GM21390 (cell line): Measurements from ENCODE around the gene EED.
"Not testable (repeated sequence)": the region's sequence is repeated elsewhere in the genome, so short reads cannot be mapped to it uniquely, and the experiment has no call there.

Source experiments
- ATAC-seq: cut with Tn5 transposase; IDR thresholded peaks from one replicate; pipeline ENCODE4 v1.9.1; 2021; ENCODE audit not compliant: unreplicated experiment

EED gene

DNA sequence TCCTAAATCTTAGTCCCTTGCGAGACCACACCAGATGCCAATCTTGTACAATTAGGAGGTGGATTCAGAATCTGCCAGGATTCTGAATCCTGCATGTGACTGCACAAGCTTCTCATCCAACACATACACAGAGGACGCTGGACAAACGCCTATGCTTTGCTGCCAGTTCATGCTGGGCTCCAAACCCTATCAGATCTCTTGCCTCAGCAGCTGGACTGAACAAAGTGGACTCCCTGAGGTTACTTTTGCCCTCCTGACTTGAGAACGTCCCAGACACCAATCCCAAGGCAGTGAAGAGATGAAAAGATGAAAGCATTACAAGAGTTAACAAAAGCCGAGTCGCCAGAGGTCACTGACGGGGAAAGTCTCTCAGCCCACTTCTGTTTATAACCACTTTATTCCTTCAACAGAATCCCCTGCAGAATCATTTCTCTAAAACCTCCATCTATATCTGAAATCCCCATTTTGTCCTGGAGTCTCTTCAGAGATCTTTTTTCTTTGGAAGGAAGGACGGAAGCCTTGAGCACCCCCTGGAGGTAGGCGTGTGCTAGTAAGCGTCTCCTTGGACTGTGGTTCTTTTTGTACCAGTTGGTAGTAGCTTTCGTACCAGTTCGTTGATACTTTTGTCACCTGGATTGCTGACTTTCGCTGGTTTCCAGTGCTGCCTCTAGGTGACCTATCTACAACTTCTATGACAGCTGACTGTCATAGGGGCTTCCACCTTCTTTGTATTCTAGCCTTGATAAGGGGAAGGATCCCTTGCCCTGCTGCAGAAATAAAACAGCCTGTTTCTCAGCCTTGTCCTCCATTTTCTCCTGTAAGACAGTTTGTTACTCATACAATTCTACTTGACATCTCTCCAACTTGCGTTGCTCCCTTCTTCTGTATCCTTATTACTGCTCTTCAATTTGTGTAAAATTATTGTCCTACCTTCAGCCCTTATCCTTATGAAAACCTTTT lies 26.1 kb upstream of the EED start:
- peak; percentile 38 for ATAC-seq

DNA sequence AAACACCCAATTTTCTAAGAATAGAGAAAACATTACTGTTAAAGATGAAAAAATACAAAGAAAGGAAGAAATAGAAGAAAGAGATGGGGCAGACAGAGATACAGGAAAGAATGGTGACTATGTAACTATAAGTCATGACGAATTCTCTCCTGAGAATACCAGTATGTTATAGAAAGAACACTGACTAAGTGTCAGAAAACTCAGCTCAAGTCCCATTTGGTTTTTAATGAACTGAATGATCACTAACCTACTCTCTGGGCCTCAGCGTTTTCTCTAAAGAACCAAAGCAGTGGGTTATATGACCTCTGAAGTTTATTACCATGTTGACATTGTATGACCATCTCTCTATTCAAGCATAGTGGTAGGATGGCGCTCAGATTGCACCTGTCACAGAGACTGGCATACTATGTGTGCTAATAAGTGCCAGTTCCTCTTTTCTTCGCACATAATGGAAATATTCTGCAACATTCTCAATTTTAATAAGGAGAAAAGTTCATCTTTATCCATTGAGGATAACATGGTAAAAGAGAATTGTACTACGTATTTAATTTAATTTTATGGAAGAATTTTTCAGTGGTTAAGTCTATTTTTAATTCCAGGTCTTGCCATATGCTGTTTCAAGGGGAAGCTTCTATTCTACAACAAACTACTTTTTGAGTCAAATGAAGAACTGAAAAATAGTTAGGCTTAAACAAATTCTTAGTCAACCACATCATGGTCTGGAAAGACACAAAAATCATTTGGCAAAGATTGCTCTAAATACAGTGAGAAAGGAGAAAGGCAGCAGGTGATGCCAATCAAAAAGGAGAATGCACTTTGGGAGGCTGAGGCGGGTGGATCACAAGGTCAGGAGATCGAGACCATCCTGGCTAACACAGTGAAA lies 25.0 kb upstream of the EED start:
- peak; percentile 65 for ATAC-seq

DNA sequence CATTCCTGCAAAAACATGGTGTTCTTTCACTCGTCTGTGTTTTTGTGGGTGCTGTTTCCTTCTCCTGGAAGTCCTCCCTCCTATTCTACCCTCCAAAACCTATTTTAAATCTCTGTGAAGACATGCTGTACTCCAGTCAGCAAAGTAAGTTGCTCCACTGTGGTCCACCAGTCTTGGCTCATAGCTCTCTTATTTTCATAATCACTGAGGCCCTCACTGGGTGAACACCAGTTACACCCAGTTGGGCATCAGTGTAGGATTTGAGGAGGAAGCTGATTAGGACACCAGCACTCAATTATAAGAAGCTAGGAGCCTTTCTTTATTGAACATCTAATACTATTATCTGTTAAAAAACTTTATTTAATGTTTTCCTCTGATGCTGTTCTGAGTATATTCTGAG lies 23.9 kb upstream of the EED start:
- ATAC-seq: no peak

DNA sequence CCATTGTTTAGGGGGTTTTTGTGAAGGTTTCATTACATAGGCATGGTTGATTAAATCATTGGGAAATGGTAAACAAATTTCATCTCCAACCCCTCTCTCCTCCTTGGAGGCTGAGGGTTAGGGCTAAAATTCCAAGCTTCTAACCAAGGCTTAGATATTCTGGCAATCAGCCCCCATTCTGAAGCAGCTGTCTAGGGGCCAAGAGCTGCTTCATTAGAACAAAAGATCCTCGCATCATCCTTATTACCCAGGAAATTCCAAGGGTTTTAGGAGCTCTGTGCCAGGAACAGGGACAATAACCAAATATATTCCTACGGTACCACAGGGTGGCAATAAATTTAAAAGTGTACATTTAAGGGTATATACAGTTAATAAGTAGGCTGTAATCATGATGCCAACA lies 22.5 kb upstream of the EED start:
- no peak for ATAC-seq

DNA sequence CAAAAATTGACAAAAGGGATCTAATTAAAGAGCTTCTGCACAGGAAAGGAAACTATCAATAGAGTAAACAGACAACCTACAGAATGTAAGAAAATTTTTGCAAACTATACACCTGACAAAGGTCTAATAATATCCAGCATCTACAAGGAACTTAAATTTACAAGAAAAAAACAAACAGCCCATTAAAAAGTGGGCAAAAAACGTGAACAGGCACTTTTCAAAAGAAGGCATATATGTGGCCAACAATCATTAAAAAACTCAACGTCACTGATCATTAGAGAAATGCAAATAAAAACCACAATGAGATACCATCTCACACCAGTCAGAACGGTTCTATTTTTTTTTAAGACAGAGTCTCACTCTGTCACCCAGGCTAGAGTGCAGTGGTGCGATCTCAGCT lies 20.0 kb upstream of the EED start:
- ATAC-seq: not testable (repeated sequence)

DNA sequence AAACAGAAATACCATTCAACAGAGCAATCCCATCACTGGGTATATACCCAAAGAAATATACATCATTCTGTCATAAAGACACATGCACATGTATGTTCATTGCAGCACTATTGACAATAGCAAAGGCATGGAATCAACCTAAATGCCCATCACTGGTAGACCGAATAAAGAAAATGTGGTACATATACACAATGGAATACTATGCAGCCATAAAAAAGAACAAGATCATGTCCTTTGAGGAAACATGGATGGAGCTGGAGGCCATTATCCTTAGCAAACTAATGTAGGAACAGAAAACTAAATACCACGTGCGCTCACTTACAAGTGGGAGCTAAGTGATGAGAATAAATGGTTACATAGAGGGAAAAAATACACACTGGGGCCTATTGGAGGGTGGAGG lies 19.2 kb upstream of the EED start:
- not testable (repeated sequence) for ATAC-seq

DNA sequence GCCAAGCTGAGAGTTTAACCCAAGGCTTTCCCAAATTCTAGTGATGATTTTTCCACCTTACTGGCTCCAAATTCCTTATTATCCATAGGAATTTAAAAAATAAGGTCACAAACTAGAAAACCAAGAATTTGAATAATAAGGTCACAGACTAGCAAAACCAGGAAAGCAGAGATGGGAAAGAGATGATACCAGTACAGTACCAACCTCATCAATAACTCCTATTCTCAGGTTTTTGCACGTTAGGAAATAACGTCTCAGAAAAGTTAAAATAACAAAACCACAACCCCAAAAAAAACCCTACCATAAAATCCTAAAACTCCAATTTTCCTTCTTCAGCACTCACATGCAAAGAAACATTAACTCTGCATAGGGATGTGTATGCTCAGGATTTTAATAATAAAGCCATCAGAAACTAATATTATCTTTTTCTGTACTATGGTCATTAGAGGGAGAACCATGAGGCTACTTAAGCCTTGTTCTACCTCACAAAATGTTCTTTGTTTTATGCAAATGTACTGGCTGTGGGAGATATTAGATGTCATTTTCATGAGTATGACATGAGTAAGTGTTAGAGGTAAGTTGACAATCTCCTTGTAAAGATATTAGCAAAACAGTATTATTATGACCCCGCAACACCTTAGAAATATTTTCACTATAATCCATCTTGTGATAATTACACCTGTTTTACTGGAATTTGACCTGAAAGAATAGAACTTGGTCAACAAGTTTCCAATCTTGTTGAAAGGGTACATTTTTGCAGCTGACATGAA lies 16.1 kb upstream of the EED start:
- ATAC-seq: peak; percentile 67

DNA sequence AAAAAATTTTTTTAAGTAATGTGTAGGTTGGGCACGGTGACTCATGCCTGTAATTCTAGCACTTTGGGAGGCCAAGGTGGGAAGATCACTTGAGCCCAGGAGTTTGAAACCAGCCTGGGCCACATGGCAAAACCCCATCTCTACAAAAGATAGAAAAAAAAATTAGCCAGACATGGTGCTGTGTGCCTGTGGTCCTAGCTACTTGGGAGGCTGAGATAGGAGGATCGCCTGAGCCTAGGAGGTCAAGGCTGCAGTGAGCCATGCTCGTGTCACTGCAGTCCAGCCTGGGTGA lies 15.6 kb upstream of the EED start:
- ATAC-seq: peak; percentile 35

DNA sequence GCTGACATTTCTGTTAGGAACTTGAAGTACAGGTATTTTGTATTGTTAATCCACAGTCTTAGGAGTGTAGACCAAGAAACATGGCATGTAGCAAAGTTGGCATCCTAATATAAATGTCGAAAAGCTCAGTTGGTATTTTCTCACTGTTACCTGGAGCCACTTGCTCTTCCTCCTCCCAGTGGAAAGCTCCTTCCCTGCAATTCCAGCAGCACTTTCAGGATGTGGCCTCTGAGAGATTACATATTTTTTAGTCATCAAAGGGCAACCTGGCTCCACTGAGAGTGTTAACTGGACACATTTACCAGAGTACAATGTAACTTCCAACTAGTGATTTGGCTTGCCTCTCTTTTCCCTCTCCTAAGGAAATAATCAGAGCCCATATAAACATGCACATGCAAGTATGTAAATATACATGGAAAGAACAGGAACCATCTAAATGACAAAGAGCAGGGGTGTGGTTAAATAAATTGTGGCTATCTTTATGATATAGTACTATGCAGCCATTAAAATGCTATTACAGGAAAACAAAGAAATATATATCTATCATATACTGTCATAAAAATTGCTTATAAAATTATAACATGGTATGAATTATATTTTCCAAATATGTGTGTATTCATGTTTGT lies 14.3 kb upstream of the EED start:
- no peak for ATAC-seq

DNA sequence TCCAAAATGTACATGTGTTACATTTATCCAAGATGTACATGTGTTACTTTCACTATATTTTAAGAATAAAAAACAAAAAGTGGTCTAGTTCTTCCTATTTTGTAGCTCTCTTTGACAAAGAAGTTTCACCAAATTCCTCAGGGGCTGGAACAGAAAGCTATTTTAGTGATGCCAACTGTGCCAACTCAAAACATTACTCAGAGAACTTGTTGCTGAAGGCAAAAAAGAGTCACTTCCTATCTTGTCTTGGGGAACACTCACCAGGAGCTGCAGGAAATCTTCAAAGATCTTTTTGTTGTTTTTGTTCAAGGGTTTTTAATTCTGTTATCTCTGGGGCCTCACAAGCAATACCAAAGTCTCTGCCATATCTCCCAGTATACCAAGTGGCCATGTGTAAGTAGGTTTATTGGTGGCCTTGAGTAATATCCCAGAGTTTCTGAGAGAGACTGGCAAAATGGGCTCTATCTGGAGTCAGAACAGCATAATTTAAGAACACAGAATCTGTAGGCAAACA lies 13.6 kb upstream of the EED start:
- ATAC-seq: no peak

DNA sequence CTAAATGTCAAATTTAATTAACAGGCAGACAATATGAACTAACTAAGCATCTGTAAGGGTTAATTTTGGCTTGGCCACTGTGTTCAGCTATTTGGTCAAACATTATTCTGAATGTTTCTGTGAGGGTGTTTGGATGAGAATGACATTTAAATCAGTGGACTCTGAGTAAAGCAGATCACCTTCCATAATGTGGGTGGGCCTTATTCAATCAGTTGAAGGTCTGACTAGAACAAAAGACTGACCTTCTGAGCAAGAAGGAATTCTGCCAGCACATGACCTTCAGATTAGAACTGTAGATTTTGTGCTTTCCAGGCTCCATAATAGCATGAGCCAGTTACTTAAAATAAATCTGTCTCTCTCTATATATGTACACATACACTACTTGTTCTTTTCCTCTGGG lies 12.0 kb upstream of the EED start:
- no peak for ATAC-seq

DNA sequence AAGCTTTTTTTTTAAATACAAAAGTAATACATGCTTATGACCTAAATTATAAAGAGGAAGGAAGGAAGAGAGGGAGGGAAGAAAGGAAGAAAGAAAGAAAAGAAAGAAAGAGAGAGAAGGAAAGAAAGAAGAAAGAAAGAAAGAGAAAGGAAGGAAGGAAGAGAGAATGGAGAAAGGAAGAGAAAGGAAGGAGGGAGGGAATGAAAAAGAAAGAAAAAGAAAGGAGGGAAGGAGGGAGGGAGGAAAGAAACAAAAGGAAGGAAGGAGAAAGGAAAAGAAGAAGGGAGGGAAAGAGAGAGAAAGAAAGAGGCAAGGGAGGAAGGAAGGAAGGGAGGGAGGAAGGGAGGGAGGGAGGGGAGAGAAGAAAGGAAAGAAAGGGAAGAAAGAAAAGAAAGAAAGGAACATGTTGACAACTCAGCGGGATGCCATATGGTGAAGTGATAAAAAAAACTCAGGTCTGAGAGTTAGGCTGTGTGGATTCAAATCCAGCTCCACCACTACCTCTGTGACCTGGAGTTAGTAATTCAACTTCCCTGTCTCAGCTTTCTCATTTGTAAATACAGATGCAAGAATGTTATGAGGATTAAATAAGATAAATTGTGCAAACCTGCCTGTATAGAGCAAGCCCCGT lies 9.6 kb upstream of the EED start:
- ATAC-seq: no peak

DNA sequence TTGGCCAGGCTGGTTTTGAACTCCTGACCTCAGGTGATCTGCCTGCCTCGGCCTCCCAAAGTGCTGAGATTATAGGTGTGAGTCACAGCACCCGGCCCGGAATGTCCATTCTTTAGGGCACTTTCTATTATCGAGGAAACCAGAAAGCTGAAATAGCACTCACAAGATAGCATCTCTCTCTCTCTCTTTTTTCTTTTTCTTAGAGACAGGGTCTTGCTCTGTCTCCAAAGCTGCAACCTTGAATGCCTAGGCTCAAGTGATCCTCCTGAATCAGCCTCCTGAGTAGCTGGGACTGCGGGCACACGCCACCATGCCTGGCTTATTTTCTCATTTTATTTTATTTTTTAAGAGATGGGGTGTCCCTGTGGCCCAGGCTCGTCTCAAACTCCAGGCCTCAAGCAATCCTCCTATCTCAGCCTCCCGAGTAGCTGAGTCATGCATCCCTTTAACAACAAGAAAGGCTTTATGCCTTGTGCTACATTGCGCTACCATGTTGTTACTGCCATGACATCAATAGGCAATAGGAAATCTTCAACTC lies 7.2 kb upstream of the EED start:
- no peak for ATAC-seq

DNA sequence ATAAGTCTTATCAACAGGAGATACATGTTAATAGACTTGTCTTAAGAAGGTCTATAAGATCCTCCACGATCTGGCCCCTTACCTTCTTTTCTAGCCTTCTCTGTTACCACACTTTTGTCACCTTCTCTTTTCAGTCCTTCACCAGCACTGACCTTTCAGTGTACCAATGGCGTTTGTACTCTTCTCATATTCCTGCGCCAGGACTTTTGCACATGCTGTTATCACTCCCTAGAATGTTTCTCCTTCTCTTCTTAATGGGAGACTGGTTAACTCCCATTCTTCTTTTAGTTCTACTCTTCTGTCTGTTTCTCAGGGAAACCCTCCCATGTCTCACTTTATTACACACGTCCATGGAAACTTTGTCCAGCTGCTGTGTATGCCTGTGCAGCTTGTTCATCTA lies 4.4 kb upstream of the EED start:
- no peak for ATAC-seq

DNA sequence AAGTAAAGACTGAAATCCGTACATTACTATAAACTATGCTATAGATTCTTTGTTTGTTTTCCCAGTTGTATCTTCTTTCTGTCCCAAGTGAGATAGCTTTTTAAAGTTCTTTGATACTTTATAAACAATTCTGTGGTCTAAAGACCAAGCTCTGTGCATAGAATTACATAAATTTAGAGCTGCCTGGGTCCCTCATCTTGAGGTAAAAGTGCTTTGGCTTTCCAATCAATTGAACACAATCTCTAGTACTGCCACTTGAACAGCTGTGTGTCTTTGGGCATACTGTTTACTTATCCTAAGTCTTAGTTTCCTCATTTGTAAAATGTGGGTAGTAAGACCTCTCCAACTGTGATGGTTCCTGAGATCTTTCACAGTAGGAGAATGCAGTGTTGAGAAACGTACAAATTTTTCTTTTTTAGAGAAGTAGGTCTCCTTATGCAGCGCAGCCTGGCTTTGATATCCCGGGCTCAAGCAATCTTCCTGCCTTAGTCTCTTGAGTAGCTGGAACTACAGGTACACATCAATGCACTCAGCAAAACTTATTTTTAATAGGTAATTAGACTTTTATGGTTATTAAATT lies 2.5 kb upstream of the EED start:
- ATAC-seq: no peak

DNA sequence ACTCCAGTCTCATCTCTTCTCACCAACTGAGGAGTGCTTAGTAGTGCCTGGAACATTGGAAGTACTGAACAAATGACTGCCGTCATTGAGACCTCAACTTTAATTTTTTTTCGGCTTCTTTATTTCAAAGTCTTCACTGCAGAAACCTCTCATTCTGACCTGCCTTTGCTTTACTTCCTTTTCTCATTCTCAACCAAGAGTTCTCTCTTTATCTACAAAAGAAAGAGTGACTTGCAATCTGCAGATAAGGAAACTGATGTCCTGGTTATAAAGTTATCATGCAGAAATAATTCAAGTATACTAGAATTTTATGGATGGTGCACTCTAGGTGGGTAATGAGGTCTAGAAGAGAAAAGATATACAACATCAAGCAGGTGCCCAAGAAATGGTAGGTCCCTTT lies 1.2 kb upstream of the EED start:
- ATAC-seq: no peak

DNA sequence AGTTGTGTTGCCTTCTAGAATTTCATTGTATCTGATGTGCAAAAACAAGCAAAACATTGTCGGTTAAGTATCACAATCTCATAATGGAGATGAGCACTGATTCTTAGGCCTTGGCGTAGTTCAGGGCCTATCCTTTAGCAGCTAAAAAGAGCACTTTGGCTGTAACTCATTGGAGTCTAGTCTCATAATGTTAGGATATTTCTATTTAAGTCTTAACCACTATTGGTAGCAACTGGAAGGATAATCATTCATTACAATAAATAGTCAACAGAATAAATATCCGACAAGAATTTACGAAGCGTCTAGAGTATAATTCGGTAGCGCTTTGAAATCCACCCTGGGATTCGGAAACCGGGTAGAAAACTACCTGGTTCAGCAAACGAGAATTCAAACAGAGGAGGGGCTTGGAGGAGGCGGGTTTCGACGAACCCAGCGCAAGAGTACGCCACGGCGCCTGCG lies 461 bp upstream of the EED start:
- peak; percentile 60 for ATAC-seq

DNA sequence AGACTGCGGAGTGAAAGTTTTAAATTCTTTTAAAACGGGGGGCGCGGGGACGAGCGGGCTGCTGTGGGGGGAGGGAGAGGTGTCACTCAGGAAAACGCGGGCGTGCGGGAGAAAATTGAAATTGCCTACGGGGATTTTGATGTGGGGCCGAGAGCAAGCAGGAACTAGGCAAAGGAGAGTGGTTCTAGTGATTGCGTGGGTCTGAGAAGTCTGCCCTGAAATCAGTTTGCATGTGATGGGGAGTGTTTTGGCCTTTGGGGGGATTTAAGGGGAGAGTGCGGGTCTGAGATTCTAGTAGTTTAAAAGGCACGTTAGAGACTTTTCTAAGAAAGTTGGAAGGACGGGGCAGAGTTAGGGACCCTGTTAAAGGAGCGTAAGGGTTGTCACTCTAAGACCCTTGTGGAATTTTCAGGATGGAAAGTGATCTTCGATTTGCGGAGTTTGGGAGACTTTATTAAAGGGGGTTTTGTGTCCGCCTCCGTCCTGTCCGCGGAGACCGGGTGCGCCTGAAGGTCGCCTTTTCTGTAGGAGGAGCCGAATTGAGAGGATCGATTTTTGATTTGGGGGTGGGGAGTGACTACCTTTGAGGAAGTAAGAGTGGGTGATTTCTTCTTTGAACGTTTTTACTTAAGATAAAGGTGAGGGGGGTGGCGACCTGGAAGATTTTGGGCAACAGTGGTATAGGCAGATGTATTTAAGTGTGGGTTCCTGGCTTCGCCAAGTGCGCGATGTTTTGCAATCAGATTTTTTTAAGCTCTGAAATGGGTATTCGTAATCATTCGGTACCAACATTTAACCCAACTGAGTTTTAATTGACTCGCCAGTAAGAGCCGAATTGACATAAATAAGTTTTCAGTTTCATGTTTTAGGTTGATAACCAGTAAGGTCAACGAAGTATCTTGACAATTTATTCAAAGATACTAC lies 1.1 kb downstream of the EED start:
- ATAC-seq: peak; percentile 20

DNA sequence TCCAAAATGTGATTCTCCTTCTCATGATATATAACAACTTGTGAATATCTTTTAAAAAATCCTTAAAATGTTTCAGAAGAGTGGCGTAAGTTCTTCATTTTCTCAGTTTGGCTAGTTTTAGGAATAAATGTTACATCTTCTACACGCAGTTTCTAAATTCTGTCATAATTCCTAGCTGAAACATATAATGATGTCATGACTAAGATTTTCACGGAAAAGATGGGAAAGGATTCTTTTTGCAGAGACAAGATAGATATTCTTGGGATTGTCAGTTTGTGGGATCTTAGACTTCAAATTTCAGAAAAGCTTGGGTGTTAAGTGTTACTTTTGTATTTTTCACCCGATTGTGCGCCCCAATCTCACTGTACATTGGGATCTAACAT lies 1.7 kb downstream of the EED start:
- ATAC-seq: no peak
